Panc1 (cell line): ENCODE measurements around the gene FAM118A. TPM values are rescaled to one million over a fixed set of nuclear protein-coding genes. Genes with fewer than 3 reads are reported as not detected.

Experiments used
- ATAC-seq: fragments of 200-7000 bp; cut with Tn5 transposase; 2 replicates; pipeline ENCODE4 v1.9.1; 2020; ENCODE audit warnings: mild to moderate bottlenecking, moderate library complexity
- BruUV-seq: library from RNA; stranded (reverse); fragments of 400-500 nt; replicated peaks from 2 replicates; lab custom pipeline; 2021; lab: Mats Ljungman, UMichigan
- CTCF ChIA-PET: fragments of 300-600 bp; sonication (Branson Sonifier 250); formaldehyde crosslinking; loops from one replicate; lab custom pipeline; 2022; ENCODE audit warnings: antibody characterized with exemption; lab: Charles Lee
- POLR2A ChIA-PET: fragments of 300-600 bp; sonication (Branson Sonifier 250); formaldehyde crosslinking; loops from one replicate; lab custom pipeline; 2022; ENCODE audit warnings: antibody characterized with exemption; lab: Charles Lee
- DNase-seq: peaks from one replicate; pipeline ENCODE4 v3.0.0-alpha.2; 2010; ENCODE audit warnings: low read depth, low spot score
- H3K27ac ChIP-seq: 2 replicates; pipeline ENCODE4 v1.5.1; 2011; ENCODE audit warnings: mild to moderate bottlenecking, low read length, inconsistent platforms
- H3K27me3 ChIP-seq: fragments of 200-500 bp; sonication (Bioruptor generic); 2 replicates; pipeline ENCODE4 v1.6.0; 2014; ENCODE audit warnings: low read length, inconsistent platforms; ENCODE audit not compliant: control insufficient read depth, insufficient read depth
- H3K36me3 ChIP-seq: fragments of 200-500 bp; sonication (Bioruptor generic); 2 replicates; pipeline ENCODE4 v1.5.1; 2014; ENCODE audit warnings: inconsistent platforms, mild to moderate bottlenecking, low read length, moderate library complexity; ENCODE audit not compliant: control insufficient read depth, insufficient read depth
- H3K4me1 ChIP-seq: 2 replicates; pipeline ENCODE4 v1.5.1; 2011; ENCODE audit warnings: inconsistent platforms, mild to moderate bottlenecking, low read length, moderate library complexity; ENCODE audit not compliant: control insufficient read depth, insufficient read depth
- H3K4me3 ChIP-seq, 2 experiments: 2 replicates each; pipeline ENCODE4 v1.5.1; 2011 to 2012; ENCODE audit warnings: low read depth in 2 of 2, low read length in 2 of 2, mild to moderate bottlenecking in 2 of 2, inconsistent platforms in 1 of 2, moderate library complexity in 1 of 2
- H3K9me3 ChIP-seq: fragments of 200-500 bp; sonication (Bioruptor generic); 2 replicates; pipeline ENCODE4 v1.5.1; 2014; ENCODE audit warnings: low read depth, mild to moderate bottlenecking, inconsistent platforms, low read length, moderate library complexity; ENCODE audit not compliant: control insufficient read depth, insufficient read depth
- CTCF ChIP-seq: fragments of 450-650 bp; IDR thresholded peaks from 2 replicates; pipeline ENCODE4 v1.5.1; 2017; ENCODE audit warnings: mild to moderate bottlenecking
- POLR2AphosphoS5 ChIP-seq: IDR thresholded peaks from 2 replicates; pipeline ENCODE4 v1.6.1; 2012; ENCODE audit warnings: mild to moderate bottlenecking, low read depth, low read length, moderate library complexity
- SIN3A ChIP-seq: IDR thresholded peaks from 2 replicates; pipeline ENCODE4 v1.6.1; 2012; ENCODE audit warnings: low read depth, mild to moderate bottlenecking, low read length, moderate library complexity, borderline replicate concordance; ENCODE audit not compliant: insufficient read depth
- TCF7L2 ChIP-seq: IDR thresholded peaks from 2 replicates; pipeline ENCODE4 v1.6.1; 2011; ENCODE audit warnings: mild to moderate bottlenecking, low read depth, low read length, inconsistent platforms
- in situ Hi-C: cut with HindIII; loops from 2 replicates; pipeline ENCODE4 v1.10.0; 2016; ENCODE audit warnings: low sequenced_read_pairs, low pct_unique_long_range_greater_than_20kb
- intact Hi-C: fragments of 100-400 bp; cut with micrococcal nuclease; formaldehyde crosslinking; loops from one replicate; pipeline ENCODE4 v1.10.0; 2022; ENCODE audit not compliant: unreplicated experiment
- total RNA-seq: library from RNA; stranded (reverse); gene quantifications from one replicate; pipeline ENCODE4 v1.2.1, GENCODE V29; 2021; ENCODE audit not compliant: unreplicated experiment
- TF ChIP-seq, protein P1 (sequence below), 2 experiments: IDR thresholded peaks; 2 replicates each; pipeline ENCODE4 v1.6.1; 2011 to 2012; ENCODE audit warnings: low read depth in 2 of 2, control low read depth in 1 of 2, low read length in 1 of 2, mild to moderate bottlenecking in 1 of 2, moderate library complexity in 1 of 2; ENCODE audit not compliant: insufficient read depth in 1 of 2

Gene FAM118A
- total RNA-seq, 1 experiment from 2014 or later = 73.2 TPM

GRCh38 chr22:45303181-45303580 lies 6.6 kb upstream of the FAM118A start:
- Histone ChIP-seq H3K36me3 (no peaks in the 10 kb centered on the region), H3K9me3 (no peaks in the 10 kb centered on the region), H3K27ac (no peak overlapping the region), H3K27me3 (no peaks in the 10 kb centered on the region), H3K4me3 (no peak overlapping the region), H3K4me1 (no peaks in the 10 kb centered on the region)
- ChIA-PET CTCF (no interaction called here), POLR2A (no interaction called here)
- DNase-seq (no peak), ATAC-seq (no peak)
- BruUV-seq = no TSS peak
- in situ Hi-C loops = no loop called here
- intact Hi-C loops = no loop called here
- TF ChIP-seq, protein P1, sequence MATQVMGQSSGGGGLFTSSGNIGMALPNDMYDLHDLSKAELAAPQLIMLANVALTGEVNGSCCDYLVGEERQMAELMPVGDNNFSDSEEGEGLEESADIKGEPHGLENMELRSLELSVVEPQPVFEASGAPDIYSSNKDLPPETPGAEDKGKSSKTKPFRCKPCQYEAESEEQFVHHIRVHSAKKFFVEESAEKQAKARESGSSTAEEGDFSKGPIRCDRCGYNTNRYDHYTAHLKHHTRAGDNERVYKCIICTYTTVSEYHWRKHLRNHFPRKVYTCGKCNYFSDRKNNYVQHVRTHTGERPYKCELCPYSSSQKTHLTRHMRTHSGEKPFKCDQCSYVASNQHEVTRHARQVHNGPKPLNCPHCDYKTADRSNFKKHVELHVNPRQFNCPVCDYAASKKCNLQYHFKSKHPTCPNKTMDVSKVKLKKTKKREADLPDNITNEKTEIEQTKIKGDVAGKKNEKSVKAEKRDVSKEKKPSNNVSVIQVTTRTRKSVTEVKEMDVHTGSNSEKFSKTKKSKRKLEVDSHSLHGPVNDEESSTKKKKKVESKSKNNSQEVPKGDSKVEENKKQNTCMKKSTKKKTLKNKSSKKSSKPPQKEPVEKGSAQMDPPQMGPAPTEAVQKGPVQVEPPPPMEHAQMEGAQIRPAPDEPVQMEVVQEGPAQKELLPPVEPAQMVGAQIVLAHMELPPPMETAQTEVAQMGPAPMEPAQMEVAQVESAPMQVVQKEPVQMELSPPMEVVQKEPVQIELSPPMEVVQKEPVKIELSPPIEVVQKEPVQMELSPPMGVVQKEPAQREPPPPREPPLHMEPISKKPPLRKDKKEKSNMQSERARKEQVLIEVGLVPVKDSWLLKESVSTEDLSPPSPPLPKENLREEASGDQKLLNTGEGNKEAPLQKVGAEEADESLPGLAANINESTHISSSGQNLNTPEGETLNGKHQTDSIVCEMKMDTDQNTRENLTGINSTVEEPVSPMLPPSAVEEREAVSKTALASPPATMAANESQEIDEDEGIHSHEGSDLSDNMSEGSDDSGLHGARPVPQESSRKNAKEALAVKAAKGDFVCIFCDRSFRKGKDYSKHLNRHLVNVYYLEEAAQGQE (IDR thresholded peaks at IDR 0.05; ENCODE audit: insufficient read depth in 1 of 2, low read depth in 2 of 2, low read length in 1 of 2) = no peak
- TF ChIP-seq SIN3A = no peak

DNA sequence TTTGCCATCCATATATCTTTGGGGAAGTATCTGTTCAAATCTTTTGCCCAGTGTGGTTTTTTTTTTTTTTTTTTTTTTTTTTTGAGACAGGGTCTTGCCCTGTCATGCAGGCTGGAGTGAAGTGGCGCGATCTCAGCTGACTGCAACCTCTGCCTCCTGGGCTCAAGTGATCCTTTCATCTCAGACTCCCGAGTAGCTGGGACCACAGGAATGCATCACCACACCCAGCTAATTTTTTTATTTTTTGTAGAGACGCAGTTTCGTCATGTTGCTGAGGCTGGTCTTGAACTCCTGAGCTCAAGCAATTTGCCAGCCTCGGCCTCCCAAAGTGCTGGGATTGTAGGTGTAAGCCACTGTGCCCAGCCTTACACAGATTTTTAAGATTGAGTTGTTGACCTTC lies 4.8 kb upstream of the FAM118A start:
- BruUV-seq = no TSS peak

More for the DNA sequence above, 4.8 kb upstream of the FAM118A start:
- peaks cover 7% of the 10 kb centered on the region; the same call in 1 of the 2 replicates for H3K4me1 ChIP-seq
- no peak for ATAC-seq
- in situ Hi-C loops = no loop called here
- DNase-seq = no peak
- intact Hi-C loops = no loop called here
- no peaks in the 10 kb centered on the region for H3K9me3 ChIP-seq
- no peaks in the 10 kb centered on the region; the same call in 1 of the 2 replicates for H3K36me3 ChIP-seq
- H3K27me3 ChIP-seq = no peaks in the 10 kb centered on the region
- H3K27ac ChIP-seq = no peak overlapping the region
- POLR2A ChIA-PET = no interaction called here
- CTCF ChIA-PET = interaction anchor here (0.9 kb wide), 1 partner anchor 18 kb away, joined by 3 read pairs; no protein-coding TSS in a partner anchor
- no peak overlapping the region for H3K4me3 ChIP-seq
- TF ChIP-seq, protein P1 (IDR thresholded peaks at IDR 0.05; ENCODE audit: insufficient read depth in 1 of 2, low read depth in 2 of 2, low read length in 1 of 2) = no peak
- TF ChIP-seq TCF7L2 (no peak), POLR2AphosphoS5 (no peak), SIN3A (no peak), CTCF (no peak)
